ENCODE results near the gene CST1. TPM values are rescaled to one million over a fixed set of nuclear protein-coding genes. Genes with fewer than 3 reads are reported as not detected.
"Not testable (repeated sequence)": the region's sequence is repeated elsewhere in the genome, so short reads cannot be mapped to it uniquely, and the experiment has no call there.

Gene CST1
- total and polyA plus RNA-seq, 7 donors: not detected

- peak; percentile 25 for TF ChIP-seq CTCF (IDR thresholded peaks at IDR 0.05)
- intact Hi-C loops (cut with DNase I); H3K4me3 ChIP-seq; H3K4me1 ChIP-seq; H3K36me3 ChIP-seq (ENCODE audit: insufficient read depth in 1 of 2, low read depth in 1 of 2); H3K27me3 ChIP-seq (ENCODE audit: insufficient read depth in 3 of 3, low read length in 2 of 3); H3K27ac ChIP-seq; H3K9me3 ChIP-seq: not testable (repeated sequence)
- WGBS, 3 donors: 50 to 58% (median 53%) methylated on average over 2 of the region's 2 CpGs
- ATAC-seq: peak in 2 of 4 donors; percentile 51 to 61
- DNase-seq: peak in 1 of 2 donors; percentile 14
Observed at GRCh38 chr20:23723659-23724307, 27.0 kb downstream of the CST1 start.

GRCh38 chr20:23722851-23723250 lies 27.9 kb downstream of the CST1 start:
- H3K4me3 ChIP-seq; H3K9me3 ChIP-seq; intact Hi-C loops (cut with DNase I); H3K27ac ChIP-seq; DNase-seq; H3K4me1 ChIP-seq; H3K36me3 ChIP-seq (ENCODE audit: insufficient read depth in 1 of 2, low read depth in 1 of 2); ATAC-seq; H3K27me3 ChIP-seq (ENCODE audit: insufficient read depth in 3 of 3, low read length in 2 of 3): not testable (repeated sequence)
- 71 to 75% (median 74%) methylated on average over 5 of the region's 5 CpGs for WGBS, 3 donors

- Histone ChIP-seq H3K4me3 (no peak overlapping the region), H3K4me1 (no peaks in the 10 kb centered on the region), H3K9me3 (no peaks in the 10 kb centered on the region), H3K27me3 (ENCODE audit: insufficient read depth in 3 of 3, low read length in 2 of 3) (no peaks in the 10 kb centered on the region), H3K27ac (no peak overlapping the region), H3K36me3 (ENCODE audit: insufficient read depth in 1 of 2, low read depth in 1 of 2) (no peaks in the 10 kb centered on the region)
- no peak for TF ChIP-seq CTCF (IDR thresholded peaks at IDR 0.05)
- WGBS, 3 donors: 9 to 33% (median 29%) methylated on average over 1 of the region's 1 CpG
- intact Hi-C loops (cut with DNase I): no loop called here
- DNase-seq: no peak
- ATAC-seq: no peak
Observed at GRCh38 chr20:23721962-23722361, 28.8 kb downstream of the CST1 start.

GRCh38 chr20:23719351-23719750 lies 31.4 kb downstream of the CST1 start:
- DNase-seq, ATAC-seq: not testable (repeated sequence)
- WGBS, 3 donors: 66 to 77% (median 76%) methylated on average over 9 of the region's 9 CpGs

GRCh38 chr20:23711778-23712177 lies 39.0 kb downstream of the CST1 start:
- H3K27me3 ChIP-seq (ENCODE audit: insufficient read depth in 3 of 3, low read length in 2 of 3); intact Hi-C loops (cut with DNase I); ATAC-seq; H3K36me3 ChIP-seq (ENCODE audit: insufficient read depth in 1 of 2, low read depth in 1 of 2); H3K4me3 ChIP-seq; H3K4me1 ChIP-seq; DNase-seq; H3K27ac ChIP-seq; H3K9me3 ChIP-seq: not testable (repeated sequence)

More at GRCh38 chr20:23719351-23719750, 31.4 kb downstream of the CST1 start:
- H3K36me3 ChIP-seq (ENCODE audit: insufficient read depth in 1 of 2, low read depth in 1 of 2); H3K4me3 ChIP-seq; H3K4me1 ChIP-seq; H3K27me3 ChIP-seq (ENCODE audit: insufficient read depth in 3 of 3, low read length in 2 of 3); intact Hi-C loops (cut with DNase I); H3K9me3 ChIP-seq; H3K27ac ChIP-seq: not testable (repeated sequence)

GRCh38 chr20:23710771-23711170 lies 40.0 kb downstream of the CST1 start:
- no peaks in the 10 kb centered on the region for H3K4me1 ChIP-seq
- H3K27me3 ChIP-seq (ENCODE audit: insufficient read depth in 3 of 3, low read length in 2 of 3): no peaks in the 10 kb centered on the region
- H3K9me3 ChIP-seq: no peaks in the 10 kb centered on the region
- H3K36me3 ChIP-seq (ENCODE audit: insufficient read depth in 1 of 2, low read depth in 1 of 2): no peaks in the 10 kb centered on the region
- no peak for TF ChIP-seq CTCF (IDR thresholded peaks at IDR 0.05)
- DNase-seq (no peak), ATAC-seq (no peak)
- no peak overlapping the region for H3K4me3 ChIP-seq
- WGBS, 3 donors: 90 to 94% (median 93%) methylated on average over 4 of the region's 4 CpGs
- H3K27ac ChIP-seq: no peak overlapping the region
- intact Hi-C loops (cut with DNase I): no loop called here
